K562 (cell line): ENCODE results near the gene MANEAL. TPM values are rescaled to one million over a fixed set of nuclear protein-coding genes. Genes with fewer than 3 reads are reported as not detected.
A peak's percentile ranks its signal among the peaks of the same experiment; 100 is the strongest.

Experiments used
- CBFA2T2 ChIP-seq: fragments of 450-650 bp; conservative IDR thresholded peaks from 2 replicates; pipeline ENCODE4 v1.6.1; 2017; ENCODE audit warnings: mild to moderate bottlenecking
- CXXC5 ChIP-seq: fragments of 250-450 bp; sonication (Bioruptor Pico); IDR thresholded peaks from 2 replicates; pipeline ENCODE4 v1.8.0; 2022; ENCODE audit warnings: inconsistent platforms, mild to moderate bottlenecking, moderate library complexity
- FOXA1 ChIP-seq: fragments of 450-650 bp; IDR thresholded peaks from 2 replicates; pipeline ENCODE4 v1.6.1; 2016; ENCODE audit warnings: mild to moderate bottlenecking, borderline replicate concordance
- JUND ChIP-seq, 2 experiments: IDR thresholded peaks; 2 replicates in 1 of 2; 3 replicates in 1 of 2; pipeline ENCODE4 v1.6.1; 2011; ENCODE audit warnings: borderline replicate concordance in 2 of 2, low read depth in 2 of 2, low read length in 2 of 2, improper control_type of control experiment in 1 of 2, missing biosample characterization in 1 of 2, missing genetic modification characterization in 1 of 2, missing genetic modification reagents in 1 of 2
- LCOR ChIP-seq: sonication (generic); formaldehyde crosslinking; IDR thresholded peaks from 2 replicates; pipeline ENCODE4 v1.8.0; 2022; ENCODE audit warnings: mild to moderate bottlenecking, missing genetic modification reagents
- MAFF ChIP-seq: IDR thresholded peaks from 2 replicates; pipeline ENCODE4 v1.6.1; 2012; ENCODE audit warnings: low read length, improper control_type of control experiment
- MEIS2 ChIP-seq: fragments of 450-650 bp; IDR thresholded peaks from 2 replicates; pipeline ENCODE4 v1.6.1; 2014; ENCODE audit warnings: mild to moderate bottlenecking; ENCODE audit not compliant: partially characterized antibody
- NFXL1 ChIP-seq: fragments of 450-650 bp; formaldehyde crosslinking; IDR thresholded peaks from 2 replicates; pipeline ENCODE4 v1.4.0; 2021; ENCODE audit warnings: mild to moderate bottlenecking
- PHB2 ChIP-seq: fragments of 450-650 bp; IDR thresholded peaks from 2 replicates; pipeline ENCODE4 v1.6.1; 2017; ENCODE audit warnings: low read depth
- RHOXF2B ChIP-seq: fragments of 250-450 bp; sonication (Bioruptor Pico); conservative IDR thresholded peaks from 2 replicates; pipeline ENCODE4 v1.5.1; 2021
- SETDB1 ChIP-seq: IDR thresholded peaks from one replicate; pipeline ENCODE4 v1.6.1; 2012; ENCODE audit warnings: low read length, control low read depth, inconsistent platforms
- SMARCA4 ChIP-seq: fragments of 450-650 bp; IDR thresholded peaks from 2 replicates; pipeline ENCODE4 v1.6.1; 2016
- TAF1 ChIP-seq: IDR thresholded peaks from 2 replicates; pipeline ENCODE4 v1.6.1; 2011; ENCODE audit warnings: mild to moderate bottlenecking, low read length, moderate library complexity; ENCODE audit not compliant: insufficient read depth, control insufficient read depth, severe bottlenecking; ENCODE audit errors: extremely low read depth
- TCF7L2 ChIP-seq: fragments of 150-350 bp; IDR thresholded peaks from 2 replicates; pipeline ENCODE4 v1.6.1; 2016; ENCODE audit warnings: low read depth, mild to moderate bottlenecking, low read length, moderate library complexity
- ZBTB17 ChIP-seq: fragments of 450-650 bp; formaldehyde crosslinking; IDR thresholded peaks from 2 replicates; pipeline ENCODE4 v1.4.0; 2020; ENCODE audit warnings: mild to moderate bottlenecking
- ZNF778 ChIP-seq: fragments of 450-650 bp; formaldehyde crosslinking; IDR thresholded peaks from 2 replicates; pipeline ENCODE4 v1.4.0; 2020; ENCODE audit warnings: mild to moderate bottlenecking, moderate library complexity
- ZNF830 ChIP-seq: fragments of 250-450 bp; sonication (Bioruptor Pico); IDR thresholded peaks from 2 replicates; pipeline ENCODE4 v1.5.0; 2021; ENCODE audit warnings: mild to moderate bottlenecking
- polyA plus RNA-seq, 8 experiments: library from polyadenylated mRNA; depleted of rRNA in 4 of 8; stranded (reverse) in 5 of 8; unstranded in 3 of 8; fragments of >200 nt; fragmentation: Nextera tagmentation in 2 of 8; fragmentation: Illumina TruSeq in 1 of 8; extraction: Ambion mirVana in 2 of 8; extraction: Trizol in 1 of 8; gene quantifications; 2 replicates each; pipeline versions ENCODE4 v1.2.1 to v1.2.3, GENCODE V29; 2011 to 2014; ENCODE audit warnings: inconsistent platforms in 1 of 8, missing spikeins in 1 of 8
- total RNA-seq, 7 experiments: library from RNA; depleted of rRNA in 6 of 7; stranded (reverse); fragments of >200 nt in 6 of 7; fragmentation: Illumina TruSeq in 2 of 7; extraction: Trizol in 2 of 7; gene quantifications; 2 replicates each; pipeline versions ENCODE4 v1.2.1 to v1.2.3, GENCODE V29; 2011 to 2021; ENCODE audit warnings: low replicate concordance in 1 of 7
- TF ChIP-seq, protein P1 (sequence below): fragments of 250-450 bp; sonication (Bioruptor Pico); IDR thresholded peaks from 2 replicates; pipeline ENCODE4 v1.4.0; 2020; ENCODE audit warnings: mild to moderate bottlenecking, moderate library complexity
- TF ChIP-seq, protein P2 (sequence below): fragments of 150-350 bp; IDR thresholded peaks from 2 replicates; pipeline ENCODE4 v1.6.1; 2014; ENCODE audit warnings: low read depth, mild to moderate bottlenecking, low read length, borderline replicate concordance
- TF ChIP-seq, protein P3 (sequence below): fragments of 250-450 bp; sonication (Bioruptor Pico); IDR thresholded peaks from 2 replicates; pipeline ENCODE4 v1.5.1; 2021; ENCODE audit warnings: mild to moderate bottlenecking
- TF ChIP-seq, protein P4 (sequence below): fragments of 450-650 bp; IDR thresholded peaks from 2 replicates; pipeline ENCODE4 v1.6.1; 2016; ENCODE audit warnings: antibody characterized with exemption

The MANEAL gene
- total and polyA plus RNA-seq, 9 of the 15 experiments (the other 6 are each of a cell fraction or from before 2014, with no cell fraction given) = 0.37 to 3.2 (median 1.2) TPM

DNA sequence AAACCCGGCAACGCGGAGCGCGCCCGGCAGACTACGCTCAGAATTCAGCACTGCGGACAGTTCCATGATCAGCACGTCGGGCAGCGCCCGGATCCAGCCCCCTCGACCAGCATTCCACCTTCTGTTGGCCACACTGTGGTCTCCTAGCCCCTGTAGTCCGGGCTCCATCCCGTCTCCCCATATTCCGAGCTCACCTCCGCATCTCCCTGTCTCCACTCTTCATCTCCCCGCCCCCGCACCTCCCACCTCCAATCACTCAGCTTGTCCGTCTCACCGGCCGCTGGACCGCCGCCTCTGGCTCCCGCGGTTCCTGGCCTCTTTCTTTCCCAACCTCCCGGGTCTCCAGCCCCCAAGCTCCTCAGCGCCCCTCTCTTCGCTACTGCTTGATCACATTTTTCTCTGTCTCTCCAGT, 29.2 kb upstream of the MANEAL start (continued):
- TF ChIP-seq, protein P1, sequence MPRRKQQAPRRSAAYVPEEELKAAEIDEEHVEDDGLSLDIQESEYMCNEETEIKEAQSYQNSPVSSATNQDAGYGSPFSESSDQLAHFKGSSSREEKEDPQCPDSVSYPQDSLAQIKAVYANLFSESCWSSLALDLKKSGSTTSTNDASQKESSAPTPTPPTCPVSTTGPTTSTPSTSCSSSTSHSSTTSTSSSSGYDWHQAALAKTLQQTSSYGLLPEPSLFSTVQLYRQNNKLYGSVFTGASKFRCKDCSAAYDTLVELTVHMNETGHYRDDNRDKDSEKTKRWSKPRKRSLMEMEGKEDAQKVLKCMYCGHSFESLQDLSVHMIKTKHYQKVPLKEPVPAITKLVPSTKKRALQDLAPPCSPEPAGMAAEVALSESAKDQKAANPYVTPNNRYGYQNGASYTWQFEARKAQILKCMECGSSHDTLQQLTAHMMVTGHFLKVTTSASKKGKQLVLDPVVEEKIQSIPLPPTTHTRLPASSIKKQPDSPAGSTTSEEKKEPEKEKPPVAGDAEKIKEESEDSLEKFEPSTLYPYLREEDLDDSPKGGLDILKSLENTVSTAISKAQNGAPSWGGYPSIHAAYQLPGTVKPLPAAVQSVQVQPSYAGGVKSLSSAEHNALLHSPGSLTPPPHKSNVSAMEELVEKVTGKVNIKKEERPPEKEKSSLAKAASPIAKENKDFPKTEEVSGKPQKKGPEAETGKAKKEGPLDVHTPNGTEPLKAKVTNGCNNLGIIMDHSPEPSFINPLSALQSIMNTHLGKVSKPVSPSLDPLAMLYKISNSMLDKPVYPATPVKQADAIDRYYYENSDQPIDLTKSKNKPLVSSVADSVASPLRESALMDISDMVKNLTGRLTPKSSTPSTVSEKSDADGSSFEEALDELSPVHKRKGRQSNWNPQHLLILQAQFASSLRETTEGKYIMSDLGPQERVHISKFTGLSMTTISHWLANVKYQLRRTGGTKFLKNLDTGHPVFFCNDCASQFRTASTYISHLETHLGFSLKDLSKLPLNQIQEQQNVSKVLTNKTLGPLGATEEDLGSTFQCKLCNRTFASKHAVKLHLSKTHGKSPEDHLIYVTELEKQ (CRISPR knock-in tag) = no peak
- TF ChIP-seq TCF7L2 = no peak
- TF ChIP-seq, protein P2, sequence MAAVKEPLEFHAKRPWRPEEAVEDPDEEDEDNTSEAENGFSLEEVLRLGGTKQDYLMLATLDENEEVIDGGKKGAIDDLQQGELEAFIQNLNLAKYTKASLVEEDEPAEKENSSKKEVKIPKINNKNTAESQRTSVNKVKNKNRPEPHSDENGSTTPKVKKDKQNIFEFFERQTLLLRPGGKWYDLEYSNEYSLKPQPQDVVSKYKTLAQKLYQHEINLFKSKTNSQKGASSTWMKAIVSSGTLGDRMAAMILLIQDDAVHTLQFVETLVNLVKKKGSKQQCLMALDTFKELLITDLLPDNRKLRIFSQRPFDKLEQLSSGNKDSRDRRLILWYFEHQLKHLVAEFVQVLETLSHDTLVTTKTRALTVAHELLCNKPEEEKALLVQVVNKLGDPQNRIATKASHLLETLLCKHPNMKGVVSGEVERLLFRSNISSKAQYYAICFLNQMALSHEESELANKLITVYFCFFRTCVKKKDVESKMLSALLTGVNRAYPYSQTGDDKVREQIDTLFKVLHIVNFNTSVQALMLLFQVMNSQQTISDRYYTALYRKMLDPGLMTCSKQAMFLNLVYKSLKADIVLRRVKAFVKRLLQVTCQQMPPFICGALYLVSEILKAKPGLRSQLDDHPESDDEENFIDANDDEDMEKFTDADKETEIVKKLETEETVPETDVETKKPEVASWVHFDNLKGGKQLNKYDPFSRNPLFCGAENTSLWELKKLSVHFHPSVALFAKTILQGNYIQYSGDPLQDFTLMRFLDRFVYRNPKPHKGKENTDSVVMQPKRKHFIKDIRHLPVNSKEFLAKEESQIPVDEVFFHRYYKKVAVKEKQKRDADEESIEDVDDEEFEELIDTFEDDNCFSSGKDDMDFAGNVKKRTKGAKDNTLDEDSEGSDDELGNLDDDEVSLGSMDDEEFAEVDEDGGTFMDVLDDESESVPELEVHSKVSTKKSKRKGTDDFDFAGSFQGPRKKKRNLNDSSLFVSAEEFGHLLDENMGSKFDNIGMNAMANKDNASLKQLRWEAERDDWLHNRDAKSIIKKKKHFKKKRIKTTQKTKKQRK = no peak
- TF ChIP-seq RHOXF2B (CRISPR knock-in tag) = no peak
- no peak for TF ChIP-seq SMARCA4
- TF ChIP-seq CXXC5 = peak; percentile 84
- no peak for TF ChIP-seq PHB2
- no peak for TF ChIP-seq JUND (IDR thresholded peaks at IDR 0.05; ENCODE audit: borderline replicate concordance, low read depth, low read length)
- TF ChIP-seq JUND (tag; IDR thresholded peaks at IDR 0.05; ENCODE audit: borderline replicate concordance, low read depth, low read length) = no peak; the same call in 2 of the 3 replicates
- TF ChIP-seq, protein P3, sequence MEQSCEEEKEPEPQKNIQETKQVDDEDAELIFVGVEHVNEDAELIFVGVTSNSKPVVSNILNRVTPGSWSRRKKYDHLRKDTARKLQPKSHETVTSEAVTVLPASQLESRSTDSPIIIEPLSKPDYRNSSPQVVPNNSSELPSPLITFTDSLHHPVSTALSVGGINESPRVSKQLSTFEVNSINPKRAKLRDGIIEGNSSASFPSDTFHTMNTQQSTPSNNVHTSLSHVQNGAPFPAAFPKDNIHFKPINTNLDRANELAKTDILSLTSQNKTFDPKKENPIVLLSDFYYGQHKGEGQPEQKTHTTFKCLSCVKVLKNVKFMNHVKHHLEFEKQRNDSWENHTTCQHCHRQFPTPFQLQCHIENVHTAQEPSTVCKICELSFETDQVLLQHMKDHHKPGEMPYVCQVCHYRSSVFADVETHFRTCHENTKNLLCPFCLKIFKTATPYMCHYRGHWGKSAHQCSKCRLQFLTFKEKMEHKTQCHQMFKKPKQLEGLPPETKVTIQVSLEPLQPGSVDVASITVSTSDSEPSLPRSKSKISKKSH (CRISPR knock-in tag) = no peak
- TF ChIP-seq LCOR (CRISPR knock-in tag) = peak; percentile 96
- TF ChIP-seq SETDB1 = no peak
- no peak for TF ChIP-seq MAFF
- TF ChIP-seq ZBTB17 = peak; percentile 55; the same call in 1 of the 2 replicates
- no peak for TF ChIP-seq MEIS2
- TF ChIP-seq TAF1 = no peak
- TF ChIP-seq FOXA1 = no peak
- TF ChIP-seq, protein P4, sequence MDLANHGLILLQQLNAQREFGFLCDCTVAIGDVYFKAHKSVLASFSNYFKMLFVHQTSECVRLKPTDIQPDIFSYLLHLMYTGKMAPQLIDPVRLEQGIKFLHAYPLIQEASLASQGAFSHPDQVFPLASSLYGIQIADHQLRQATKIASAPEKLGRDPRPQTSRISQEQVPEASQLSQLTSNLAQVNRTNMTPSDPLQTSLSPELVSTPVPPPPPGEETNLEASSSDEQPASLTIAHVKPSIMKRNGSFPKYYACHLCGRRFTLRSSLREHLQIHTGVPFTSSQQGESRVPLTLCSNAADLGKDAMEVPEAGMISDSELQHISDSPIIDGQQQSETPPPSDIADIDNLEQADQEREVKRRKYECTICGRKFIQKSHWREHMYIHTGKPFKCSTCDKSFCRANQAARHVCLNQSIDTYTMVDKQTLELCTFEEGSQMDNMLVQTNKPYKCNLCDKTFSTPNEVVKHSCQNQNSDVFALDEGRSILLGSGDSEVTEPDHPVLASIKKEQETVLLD = no peak
- no peak for TF ChIP-seq ZNF778 (CRISPR knock-in tag)
- TF ChIP-seq ZNF830 (CRISPR knock-in tag) = no peak
- no peak for TF ChIP-seq CBFA2T2
- no peak for TF ChIP-seq NFXL1 (CRISPR knock-in tag)
